ENCODE measurements around the gene SMARCAL1. TPM values are rescaled to one million over a fixed set of nuclear protein-coding genes. Genes with fewer than 3 reads are reported as not detected.

The SMARCAL1 gene
- total and polyA plus RNA-seq, 9 donors: 9.0 to 22.7 (median 20.3) TPM

DNA sequence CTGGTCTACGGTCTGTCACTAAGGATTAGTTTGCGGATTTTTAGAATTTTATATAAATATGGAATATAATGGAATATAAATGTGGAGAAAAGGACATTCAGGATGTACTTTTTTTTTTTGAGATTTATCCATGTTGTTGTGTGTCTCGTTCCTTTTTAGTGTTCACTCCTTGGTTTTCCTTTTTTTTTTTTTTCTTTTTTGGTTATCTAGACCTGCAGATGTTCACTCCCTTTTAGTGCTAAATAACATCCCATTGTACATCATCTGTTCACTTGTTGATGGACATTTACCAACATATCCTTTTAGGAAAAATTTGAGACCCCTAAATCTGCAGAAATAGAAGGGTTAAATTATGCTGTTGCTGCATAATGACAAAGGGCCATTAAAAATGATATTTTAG is 60.9 kb downstream of the SMARCAL1 start:
- H3K4me3 ChIP-seq (ENCODE audit: low read length): no peak overlapping the region
- no peak for DNase-seq
- peaks cover 36% of the 10 kb centered on the region for H3K36me3 ChIP-seq (ENCODE audit: control insufficient read depth, insufficient read depth, low read length)
- no peaks in the 10 kb centered on the region for H3K27me3 ChIP-seq (ENCODE audit: control insufficient read depth, insufficient read depth, low read length)
- H3K4me1 ChIP-seq (ENCODE audit: control insufficient read depth, insufficient read depth, low read length): no peaks in the 10 kb centered on the region
- H3K27ac ChIP-seq (ENCODE audit: low read length): no peak overlapping the region
- H3K9me3 ChIP-seq (replicated peaks; ENCODE audit: control insufficient read depth, low read depth, low read length): no peaks in the 10 kb centered on the region
- no CpG with 5 or more reads among the region's 3 CpGs for WGBS (ENCODE audit: insufficient coverage)

DNA sequence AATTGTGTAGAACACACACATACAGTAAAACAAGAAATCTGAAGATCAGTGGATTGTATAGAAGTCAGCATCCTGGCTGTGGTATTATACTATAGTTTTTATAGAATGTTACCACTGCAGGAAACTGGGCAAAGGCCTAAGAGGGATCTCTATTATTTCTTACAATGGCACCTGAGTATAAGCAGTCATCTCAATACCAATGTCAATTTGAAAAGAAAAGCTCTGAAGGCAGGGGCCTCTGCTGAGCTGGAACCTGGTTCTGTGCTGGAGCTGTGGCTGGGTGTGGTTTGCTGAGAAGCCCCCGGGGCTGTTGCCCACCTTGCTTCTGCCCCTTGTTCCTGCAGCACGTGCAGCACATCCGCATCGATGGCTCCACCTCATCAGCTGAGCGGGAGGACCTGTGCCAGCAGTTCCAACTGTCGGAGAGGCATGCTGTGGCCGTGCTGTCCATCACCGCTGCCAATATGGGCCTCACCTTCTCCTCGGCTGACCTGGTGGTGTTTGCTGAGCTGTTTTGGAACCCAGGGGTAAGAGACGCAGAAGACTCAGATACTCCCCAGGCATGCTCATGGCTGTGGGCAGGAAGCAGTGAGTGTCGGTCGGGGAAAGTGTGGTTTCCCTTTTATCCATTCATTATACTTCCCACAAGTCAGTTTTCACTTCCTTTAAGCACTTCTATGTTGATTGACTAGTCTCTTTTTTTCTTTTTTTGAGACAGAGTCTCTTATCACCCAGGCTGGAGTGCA is 62.8 kb downstream of the SMARCAL1 start:
- WGBS (ENCODE audit: insufficient coverage): 88% methylated on average over 9 of the region's 12 CpGs
- no peak for DNase-seq
- Histone ChIP-seq H3K27ac (ENCODE audit: low read length) (no peak overlapping the region), H3K36me3 (ENCODE audit: control insufficient read depth, insufficient read depth, low read length) (peaks cover 43% of the 10 kb centered on the region), H3K4me3 (ENCODE audit: low read length) (no peak overlapping the region), H3K9me3 (replicated peaks; ENCODE audit: control insufficient read depth, low read depth, low read length) (no peaks in the 10 kb centered on the region), H3K27me3 (ENCODE audit: control insufficient read depth, insufficient read depth, low read length) (no peaks in the 10 kb centered on the region), H3K4me1 (ENCODE audit: control insufficient read depth, insufficient read depth, low read length) (no peaks in the 10 kb centered on the region)

DNA sequence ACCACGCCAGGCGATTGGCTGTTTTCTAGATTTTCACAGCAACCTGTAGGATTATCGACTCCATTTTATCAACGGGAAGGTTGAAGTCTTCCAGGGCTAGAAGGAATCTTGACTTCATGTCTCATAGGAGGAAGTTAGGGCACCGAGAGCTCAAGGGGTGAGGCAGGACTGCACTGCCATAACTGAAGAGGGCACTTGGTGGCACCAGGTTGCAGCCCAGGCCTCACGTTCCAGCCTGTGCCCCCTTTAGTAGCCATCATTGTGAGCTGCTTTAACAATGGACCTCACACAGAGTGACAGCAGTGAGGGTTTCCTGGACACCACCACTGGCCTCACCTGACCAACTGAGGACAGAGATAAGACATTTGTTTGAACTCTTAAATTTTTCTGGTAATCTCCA is 63.5 kb downstream of the SMARCAL1 start:
- Histone ChIP-seq H3K4me3 (ENCODE audit: low read length) (no peak overlapping the region), H3K27me3 (ENCODE audit: control insufficient read depth, insufficient read depth, low read length) (no peaks in the 10 kb centered on the region), H3K9me3 (replicated peaks; ENCODE audit: control insufficient read depth, low read depth, low read length) (no peaks in the 10 kb centered on the region), H3K36me3 (ENCODE audit: control insufficient read depth, insufficient read depth, low read length) (peaks cover 45% of the 10 kb centered on the region), H3K4me1 (ENCODE audit: control insufficient read depth, insufficient read depth, low read length) (no peaks in the 10 kb centered on the region), H3K27ac (ENCODE audit: low read length) (no peak overlapping the region)
- DNase-seq: no peak
- 89% methylated on average over 6 of the region's 6 CpGs for WGBS (ENCODE audit: insufficient coverage)

DNA sequence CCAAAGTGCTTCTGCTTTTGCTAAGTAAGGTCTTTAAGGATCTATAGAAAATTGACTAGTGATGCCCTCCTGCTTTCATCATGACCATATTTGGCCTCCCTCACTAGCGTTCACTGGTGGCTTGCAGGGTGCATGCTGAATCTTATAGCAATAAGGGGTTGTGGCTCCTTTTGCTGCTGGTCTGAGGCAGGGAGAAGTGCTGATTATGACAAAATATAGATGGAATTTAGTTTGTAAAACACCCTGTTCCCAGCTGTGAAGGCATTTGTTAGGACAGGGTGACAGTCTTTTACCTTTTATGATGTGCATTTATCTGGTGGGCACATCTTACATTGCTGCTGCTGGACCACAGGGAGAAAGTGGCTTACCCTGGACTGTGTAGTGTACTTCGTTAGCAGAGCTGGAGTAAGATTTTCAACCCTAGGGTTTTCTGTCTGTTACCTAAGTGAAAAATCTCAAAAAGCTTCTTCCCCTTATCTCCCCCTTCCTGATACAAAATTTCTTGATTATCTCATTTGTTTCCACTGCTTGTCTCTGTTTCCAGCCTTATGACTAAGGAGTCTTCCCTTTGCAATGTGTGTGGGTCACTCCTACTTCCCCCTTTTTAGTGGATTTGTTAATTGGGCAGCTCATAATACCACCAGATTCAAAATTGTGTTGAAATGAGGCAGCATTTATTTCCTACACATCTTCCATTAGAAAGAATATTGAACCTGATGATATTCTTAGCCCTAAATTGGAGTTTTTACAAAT is 65.2 kb downstream of the SMARCAL1 start:
- Histone ChIP-seq H3K4me1 (ENCODE audit: control insufficient read depth, insufficient read depth, low read length) (no peaks in the 10 kb centered on the region), H3K36me3 (ENCODE audit: control insufficient read depth, insufficient read depth, low read length) (peaks cover 42% of the 10 kb centered on the region), H3K27ac (ENCODE audit: low read length) (no peak overlapping the region), H3K27me3 (ENCODE audit: control insufficient read depth, insufficient read depth, low read length) (no peaks in the 10 kb centered on the region), H3K4me3 (ENCODE audit: low read length) (no peak overlapping the region), H3K9me3 (replicated peaks; ENCODE audit: control insufficient read depth, low read depth, low read length) (no peaks in the 10 kb centered on the region)
- no CpG with 5 or more reads among the region's 2 CpGs for WGBS (ENCODE audit: insufficient coverage)
- no peak for DNase-seq

DNA sequence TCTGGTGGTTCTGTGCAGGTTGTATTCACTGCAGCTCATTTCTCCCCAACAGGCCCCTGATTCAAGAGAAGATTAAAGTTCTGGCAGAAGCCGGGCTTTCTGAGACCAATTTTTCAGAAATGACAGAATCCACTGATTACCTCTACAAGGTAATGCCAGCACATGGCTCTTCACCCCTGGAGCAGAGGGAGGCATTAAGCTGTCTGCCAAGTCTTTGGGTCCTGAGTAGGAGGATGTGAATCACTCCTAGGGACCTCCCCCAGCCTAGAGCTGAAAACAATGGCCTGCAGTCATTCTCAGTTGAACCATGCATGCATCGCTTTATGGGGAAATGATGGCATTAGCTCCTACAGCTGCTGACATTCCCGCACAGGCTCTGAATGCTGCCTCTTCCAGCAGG is 65.9 kb downstream of the SMARCAL1 start:
- Histone ChIP-seq H3K4me1 (ENCODE audit: control insufficient read depth, insufficient read depth, low read length) (no peaks in the 10 kb centered on the region), H3K27ac (ENCODE audit: low read length) (no peak overlapping the region), H3K27me3 (ENCODE audit: control insufficient read depth, insufficient read depth, low read length) (no peaks in the 10 kb centered on the region), H3K4me3 (ENCODE audit: low read length) (no peak overlapping the region), H3K36me3 (ENCODE audit: control insufficient read depth, insufficient read depth, low read length) (peaks cover 47% of the 10 kb centered on the region), H3K9me3 (replicated peaks; ENCODE audit: control insufficient read depth, low read depth, low read length) (no peaks in the 10 kb centered on the region)
- no CpG with 5 or more reads among the region's 3 CpGs for WGBS (ENCODE audit: insufficient coverage)
- peak; percentile 35 for DNase-seq

DNA sequence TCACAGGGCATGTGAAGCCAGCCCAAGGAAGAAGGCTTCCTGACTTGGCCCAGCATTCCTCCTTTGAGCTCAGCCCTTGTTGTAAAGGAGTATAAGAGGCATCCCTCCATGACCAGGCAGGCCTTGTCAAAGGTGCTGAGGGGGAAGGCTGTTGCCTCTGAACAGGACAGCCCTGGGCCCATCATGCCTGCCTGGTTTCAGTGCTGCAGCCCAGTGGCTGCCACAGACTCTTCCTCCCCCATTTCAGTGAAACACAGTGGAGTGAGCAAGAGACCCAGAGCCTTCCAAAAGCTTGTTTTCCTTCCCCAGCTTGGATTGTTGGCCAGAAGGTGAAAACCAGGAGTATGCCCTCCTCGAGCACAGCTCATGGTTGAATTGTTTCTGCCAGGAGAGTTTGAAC is 66.5 kb downstream of the SMARCAL1 start:
- H3K27ac ChIP-seq (ENCODE audit: low read length): peak overlapping the region; percentile 51
- H3K27me3 ChIP-seq (ENCODE audit: control insufficient read depth, insufficient read depth, low read length): no peaks in the 10 kb centered on the region
- no peaks in the 10 kb centered on the region for H3K4me1 ChIP-seq (ENCODE audit: control insufficient read depth, insufficient read depth, low read length)
- H3K4me3 ChIP-seq (ENCODE audit: low read length): no peak overlapping the region
- no peaks in the 10 kb centered on the region for H3K9me3 ChIP-seq (replicated peaks; ENCODE audit: control insufficient read depth, low read depth, low read length)
- H3K36me3 ChIP-seq (ENCODE audit: control insufficient read depth, insufficient read depth, low read length): peaks cover 51% of the 10 kb centered on the region
- no peak for DNase-seq
- 56% methylated on average over 1 of the region's 1 CpG for WGBS (ENCODE audit: insufficient coverage)

DNA sequence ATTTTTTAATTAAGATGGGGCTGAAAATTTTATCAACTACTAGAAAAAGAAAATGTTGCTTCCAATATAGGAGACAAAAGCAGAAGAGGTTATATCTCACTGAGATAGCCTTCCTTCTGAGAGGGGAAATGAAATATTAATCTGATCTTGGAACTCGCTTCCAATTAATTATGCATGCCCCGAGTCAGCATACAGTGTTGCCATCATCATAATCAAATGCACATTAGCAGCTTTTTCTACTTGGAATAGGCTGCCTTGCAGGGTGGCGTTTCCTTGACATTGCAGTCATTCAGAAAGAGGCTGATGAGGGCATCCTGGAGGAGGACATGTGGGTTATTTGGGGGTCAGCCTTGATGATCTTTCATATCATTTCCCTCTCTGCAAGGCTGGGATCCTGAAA is 67.9 kb downstream of the SMARCAL1 start:
- Histone ChIP-seq H3K4me1 (ENCODE audit: control insufficient read depth, insufficient read depth, low read length) (no peaks in the 10 kb centered on the region), H3K36me3 (ENCODE audit: control insufficient read depth, insufficient read depth, low read length) (peaks cover 51% of the 10 kb centered on the region), H3K27me3 (ENCODE audit: control insufficient read depth, insufficient read depth, low read length) (no peaks in the 10 kb centered on the region), H3K9me3 (replicated peaks; ENCODE audit: control insufficient read depth, low read depth, low read length) (no peaks in the 10 kb centered on the region), H3K4me3 (ENCODE audit: low read length) (no peak overlapping the region), H3K27ac (ENCODE audit: low read length) (no peak overlapping the region)
- no peak for DNase-seq
- WGBS (ENCODE audit: insufficient coverage): no CpG with 5 or more reads among the region's 3 CpGs

DNA sequence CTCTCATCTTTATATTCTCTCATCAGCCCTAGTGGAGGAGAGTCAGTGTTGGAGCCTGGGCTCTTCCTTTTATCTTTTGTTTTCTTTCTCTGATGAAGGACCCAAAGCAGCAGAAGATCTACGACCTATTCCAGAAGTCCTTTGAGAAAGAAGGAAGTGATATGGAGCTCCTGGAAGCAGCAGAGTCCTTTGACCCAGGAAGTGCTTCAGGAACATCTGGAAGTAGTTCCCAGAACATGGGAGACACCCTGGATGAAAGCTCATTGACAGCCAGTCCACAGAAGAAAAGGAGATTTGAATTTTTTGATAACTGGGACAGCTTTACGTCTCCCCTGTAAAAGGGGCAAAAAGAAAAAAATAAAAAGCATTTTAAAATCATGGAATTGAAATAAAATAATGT is 70.4 kb downstream of the SMARCAL1 start:
- WGBS (ENCODE audit: insufficient coverage): 57% methylated on average over 1 of the region's 2 CpGs
- Histone ChIP-seq H3K27me3 (ENCODE audit: control insufficient read depth, insufficient read depth, low read length) (no peaks in the 10 kb centered on the region), H3K27ac (ENCODE audit: low read length) (no peak overlapping the region), H3K9me3 (replicated peaks; ENCODE audit: control insufficient read depth, low read depth, low read length) (no peaks in the 10 kb centered on the region), H3K4me1 (ENCODE audit: control insufficient read depth, insufficient read depth, low read length) (peaks cover 2% of the 10 kb centered on the region), H3K36me3 (ENCODE audit: control insufficient read depth, insufficient read depth, low read length) (peaks cover 33% of the 10 kb centered on the region), H3K4me3 (ENCODE audit: low read length) (no peak overlapping the region)
- no peak for DNase-seq

DNA sequence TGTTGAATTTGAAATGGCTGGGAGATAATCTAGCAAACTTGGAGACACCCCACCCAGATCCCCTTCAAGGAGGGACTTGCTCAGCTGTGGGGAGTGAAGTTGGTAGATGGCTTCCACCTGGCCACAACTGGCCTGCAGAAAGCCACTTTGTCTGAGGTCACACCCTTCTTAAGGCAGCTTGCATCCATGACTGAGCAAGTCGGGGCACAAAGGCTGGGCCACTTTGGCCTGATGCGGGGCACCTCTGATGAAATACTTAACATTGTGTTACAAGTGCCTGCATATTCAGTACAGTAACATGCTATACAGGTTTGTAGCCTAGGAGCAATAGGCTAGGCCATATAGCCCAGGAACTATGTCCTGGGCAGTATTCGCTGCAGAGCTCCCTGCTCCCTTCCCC is 73.0 kb downstream of the SMARCAL1 start:
- no peaks in the 10 kb centered on the region for H3K9me3 ChIP-seq (replicated peaks; ENCODE audit: control insufficient read depth, low read depth, low read length)
- 90% methylated on average over 3 of the region's 3 CpGs for WGBS (ENCODE audit: insufficient coverage)
- no peak overlapping the region for H3K4me3 ChIP-seq (ENCODE audit: low read length)
- H3K27ac ChIP-seq (ENCODE audit: low read length): no peak overlapping the region
- peaks cover 2% of the 10 kb centered on the region for H3K4me1 ChIP-seq (ENCODE audit: control insufficient read depth, insufficient read depth, low read length)
- DNase-seq: no peak
- H3K36me3 ChIP-seq (ENCODE audit: control insufficient read depth, insufficient read depth, low read length): peaks cover 16% of the 10 kb centered on the region
- no peaks in the 10 kb centered on the region for H3K27me3 ChIP-seq (ENCODE audit: control insufficient read depth, insufficient read depth, low read length)

DNA sequence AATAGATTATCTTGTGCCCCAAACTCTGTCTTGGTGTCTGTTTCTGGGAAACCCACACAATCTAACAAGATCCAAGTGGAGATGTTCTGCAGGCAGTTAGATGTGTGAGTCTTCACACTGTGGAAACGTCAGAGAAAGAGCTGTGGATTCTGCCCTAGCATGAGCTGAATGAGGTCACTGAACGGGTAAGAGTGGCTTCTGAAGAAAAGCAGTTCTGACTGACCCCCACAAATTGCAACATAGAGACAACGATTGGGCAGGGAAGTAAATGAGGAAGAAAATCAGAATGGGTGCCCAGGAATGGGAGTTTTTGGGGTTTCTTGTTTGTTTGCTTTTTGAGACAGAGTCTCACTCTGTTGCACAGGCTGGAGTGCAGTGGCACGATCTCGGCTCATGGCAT is 73.5 kb downstream of the SMARCAL1 start:
- Histone ChIP-seq H3K27me3 (ENCODE audit: control insufficient read depth, insufficient read depth, low read length) (no peaks in the 10 kb centered on the region), H3K4me1 (ENCODE audit: control insufficient read depth, insufficient read depth, low read length) (peaks cover 2% of the 10 kb centered on the region), H3K4me3 (ENCODE audit: low read length) (no peak overlapping the region), H3K36me3 (ENCODE audit: control insufficient read depth, insufficient read depth, low read length) (peaks cover 11% of the 10 kb centered on the region), H3K9me3 (replicated peaks; ENCODE audit: control insufficient read depth, low read depth, low read length) (no peaks in the 10 kb centered on the region), H3K27ac (ENCODE audit: low read length) (no peak overlapping the region)
- no peak for DNase-seq
- whole genome bisulfite sequencing (ENCODE audit: insufficient coverage): 31% methylated on average over 2 of the region's 5 CpGs
